OCI-LY1 (cell line): ENCODE measurements around the gene OR4D1.

Experiments
- H2AFZ ChIP-seq: fragments of 200-600 bp; sonication (generic), shearing (Covaris generic); 2 replicates; pipeline ENCODE4 v1.6.0; 2014; ENCODE audit warnings: antibody characterized with exemption, mild to moderate bottlenecking, low read length
- H3F3A ChIP-seq: fragments of 200-600 bp; sonication (generic), shearing (Covaris generic); 2 replicates; pipeline ENCODE4 v1.6.0; 2014; ENCODE audit warnings: mild to moderate bottlenecking, antibody characterized with exemption, low read length, moderate library complexity; ENCODE audit not compliant: insufficient read depth
- H3K27ac ChIP-seq: fragments of 200-600 bp; sonication (generic); 2 replicates; pipeline ENCODE4 v1.5.1; 2014; ENCODE audit warnings: low read length, mixed run types, mild to moderate bottlenecking, low read depth; ENCODE audit not compliant: poor library complexity, severe bottlenecking
- H3K27me3 ChIP-seq: fragments of 200-600 bp; sonication (generic); 2 replicates; pipeline ENCODE4 v1.6.0; 2014; ENCODE audit warnings: antibody characterized with exemption, mild to moderate bottlenecking, low read length, moderate library complexity; ENCODE audit not compliant: insufficient read depth
- H3K36me3 ChIP-seq: fragments of 200-600 bp; sonication (generic); 2 replicates; pipeline ENCODE4 v1.6.1; 2014; ENCODE audit warnings: mild to moderate bottlenecking, antibody characterized with exemption, low read length, moderate library complexity, mixed read lengths; ENCODE audit not compliant: insufficient read depth
- H3K4me1 ChIP-seq: fragments of 200-600 bp; sonication (generic); 2 replicates; pipeline ENCODE4 v1.5.1; 2014; ENCODE audit warnings: mild to moderate bottlenecking, low read length, moderate library complexity; ENCODE audit not compliant: insufficient read depth, severe bottlenecking
- H3K4me2 ChIP-seq: fragments of 200-600 bp; sonication (generic), shearing (Covaris generic); 2 replicates; pipeline ENCODE4 v1.6.1; 2014; ENCODE audit warnings: low read length
- H3K4me3 ChIP-seq: fragments of 200-600 bp; sonication (generic); 2 replicates; pipeline ENCODE4 v1.5.1; 2014; ENCODE audit warnings: low read length, low read depth, mild to moderate bottlenecking, mixed read lengths; ENCODE audit not compliant: poor library complexity, severe bottlenecking
- H3K79me2 ChIP-seq: fragments of 200-600 bp; shearing (Covaris generic); 2 replicates; pipeline ENCODE4 v1.6.1; 2016; ENCODE audit warnings: mixed run types, low read length, mixed read lengths; ENCODE audit not compliant: insufficient read depth
- H3K9ac ChIP-seq: fragments of 200-600 bp; sonication (generic), shearing (Covaris generic); 2 replicates; pipeline ENCODE4 v1.6.1; 2014; ENCODE audit warnings: mild to moderate bottlenecking, low read length, mixed read lengths
- H3K9me2 ChIP-seq: fragments of 200-600 bp; sonication (generic), shearing (Covaris generic); 2 replicates; pipeline ENCODE4 v1.6.1; 2014; ENCODE audit warnings: low read depth, mild to moderate bottlenecking, low read length, mixed read lengths
- H3K9me3 ChIP-seq: fragments of 200-600 bp; shearing (Covaris generic); 2 replicates; pipeline ENCODE4 v1.6.1; 2014; ENCODE audit warnings: low read length, mixed read lengths
- H4K20me1 ChIP-seq: fragments of 200-600 bp; sonication (generic), shearing (Covaris generic); 2 replicates; pipeline ENCODE4 v1.6.0; 2016; ENCODE audit warnings: mild to moderate bottlenecking, low read length; ENCODE audit not compliant: insufficient read depth
- CTCF ChIP-seq: fragments of 200-600 bp; sonication (generic), shearing (Covaris generic); IDR thresholded peaks from 2 replicates; pipeline ENCODE4 v1.5.1; 2017; ENCODE audit warnings: mild to moderate bottlenecking, antibody characterized with exemption, low read length, moderate library complexity, mixed read lengths
- EZH2 ChIP-seq: fragments of 200-600 bp; sonication (generic), shearing (Covaris generic); IDR thresholded peaks from 2 replicates; pipeline ENCODE4 v1.8.0; 2017; ENCODE audit warnings: borderline replicate concordance, mixed run types, mild to moderate bottlenecking, antibody characterized with exemption, low read length, moderate library complexity, mixed read lengths

Gene OR4D1

GRCh38 chr17:58208344-58208743 is 60.2 kb downstream of the OR4D1 start:
- H3K27me3 ChIP-seq = no peaks in the 10 kb centered on the region; the same call in 1 of the 2 replicates
- no peak overlapping the region for H3K4me3 ChIP-seq
- H3K9me3 ChIP-seq = no peaks in the 10 kb centered on the region
- no peaks in the 10 kb centered on the region for H3K9me2 ChIP-seq
- no peak overlapping the region for H3K4me2 ChIP-seq
- H2AFZ ChIP-seq = no peak overlapping the region
- no peak overlapping the region for H3K9ac ChIP-seq
- H3K79me2 ChIP-seq = no peaks in the 10 kb centered on the region
- H3K27ac ChIP-seq = no peak overlapping the region
- no peaks in the 10 kb centered on the region for H4K20me1 ChIP-seq
- H3K4me1 ChIP-seq = no peaks in the 10 kb centered on the region
- H3K36me3 ChIP-seq = 0 out of 2 replicates have a peak, but pooled peaks cover 3% of the 10 kb centered on the region
- TF ChIP-seq EZH2 (no peak), CTCF (no peak)
- H3F3A ChIP-seq = no peaks in the 10 kb centered on the region
